BJ (cell line): ENCODE measurements around the gene OBSCN. TPM values are rescaled to one million over a fixed set of nuclear protein-coding genes. Genes with fewer than 3 reads are reported as not detected.

Experiments used
- CTCF ChIA-PET: fragments of 350-600 bp; formaldehyde crosslinking; extraction: SDS; loops from one replicate; lab custom pipeline; 2021; ENCODE audit warnings: antibody characterized with exemption, inconsistent platforms; lab: Yijun Ruan, JAX
- POLR2A ChIA-PET: fragments of 300-600 bp; sonication (Branson Sonifier 250); formaldehyde crosslinking; extraction: SDS; loops from one replicate; lab custom pipeline; 2021; ENCODE audit warnings: antibody characterized with exemption; lab: Charles Lee
- DNase-seq: peaks from one replicate; pipeline ENCODE4 v3.0.0-alpha.2; 2011; ENCODE audit warnings: low read depth
- H3K27me3 ChIP-seq: 2 replicates; pipeline ENCODE4 v1.6.0; 2011; ENCODE audit warnings: low read length; ENCODE audit not compliant: control insufficient read depth, insufficient read depth
- H3K36me3 ChIP-seq: 2 replicates; pipeline ENCODE4 v1.5.1; 2011; ENCODE audit warnings: low read length; ENCODE audit not compliant: control insufficient read depth, insufficient read depth
- H3K4me3 ChIP-seq: 2 replicates; pipeline ENCODE4 v1.5.1; 2011; ENCODE audit warnings: low read depth, mild to moderate bottlenecking, control low read depth, low read length
- polyA plus RNA-seq: library from polyadenylated mRNA; depleted of rRNA; stranded (reverse); fragments of >200 nt; gene quantifications from 2 replicates; pipeline ENCODE4 v1.2.3, GENCODE V29; 2011
- TF ChIP-seq, protein P1 (sequence below): IDR thresholded peaks from 2 replicates; pipeline ENCODE4 v1.5.1; 2011; ENCODE audit warnings: low read depth, mild to moderate bottlenecking, control low read depth, inconsistent platforms, low read length, moderate library complexity; ENCODE audit not compliant: insufficient read depth

Gene OBSCN
- polyA plus RNA-seq, 1 experiment: 2.9 TPM

DNA sequence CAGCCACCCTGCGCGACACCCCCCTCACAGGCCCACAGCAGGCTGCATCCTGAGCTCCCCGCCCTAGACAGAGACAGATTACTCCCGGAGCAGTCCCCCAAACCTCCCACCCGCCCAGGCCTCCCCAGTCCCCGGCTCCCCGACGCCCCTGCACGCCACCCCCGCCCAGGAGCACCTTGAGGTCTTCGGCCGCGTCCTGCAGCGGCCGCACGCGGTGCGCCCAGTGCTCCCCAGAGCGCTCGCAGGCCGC lies 198.1 kb downstream of the OBSCN start:
- Histone ChIP-seq H3K4me3 (peak overlapping the region; percentile 58), H3K27me3 (no peaks in the 10 kb centered on the region), H3K36me3 (peaks cover 16% of the 10 kb centered on the region)
- TF ChIP-seq, protein P1, sequence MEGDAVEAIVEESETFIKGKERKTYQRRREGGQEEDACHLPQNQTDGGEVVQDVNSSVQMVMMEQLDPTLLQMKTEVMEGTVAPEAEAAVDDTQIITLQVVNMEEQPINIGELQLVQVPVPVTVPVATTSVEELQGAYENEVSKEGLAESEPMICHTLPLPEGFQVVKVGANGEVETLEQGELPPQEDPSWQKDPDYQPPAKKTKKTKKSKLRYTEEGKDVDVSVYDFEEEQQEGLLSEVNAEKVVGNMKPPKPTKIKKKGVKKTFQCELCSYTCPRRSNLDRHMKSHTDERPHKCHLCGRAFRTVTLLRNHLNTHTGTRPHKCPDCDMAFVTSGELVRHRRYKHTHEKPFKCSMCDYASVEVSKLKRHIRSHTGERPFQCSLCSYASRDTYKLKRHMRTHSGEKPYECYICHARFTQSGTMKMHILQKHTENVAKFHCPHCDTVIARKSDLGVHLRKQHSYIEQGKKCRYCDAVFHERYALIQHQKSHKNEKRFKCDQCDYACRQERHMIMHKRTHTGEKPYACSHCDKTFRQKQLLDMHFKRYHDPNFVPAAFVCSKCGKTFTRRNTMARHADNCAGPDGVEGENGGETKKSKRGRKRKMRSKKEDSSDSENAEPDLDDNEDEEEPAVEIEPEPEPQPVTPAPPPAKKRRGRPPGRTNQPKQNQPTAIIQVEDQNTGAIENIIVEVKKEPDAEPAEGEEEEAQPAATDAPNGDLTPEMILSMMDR: no peak
- ChIA-PET POLR2A (no interaction called here), CTCF (interaction anchor here (1.2 to 2.4 kb wide), 2 partner anchors 11 to 276 kb away, joined by 5 to 21 read pairs; no protein-coding TSS in a partner anchor)
- no peak for DNase-seq

DNA sequence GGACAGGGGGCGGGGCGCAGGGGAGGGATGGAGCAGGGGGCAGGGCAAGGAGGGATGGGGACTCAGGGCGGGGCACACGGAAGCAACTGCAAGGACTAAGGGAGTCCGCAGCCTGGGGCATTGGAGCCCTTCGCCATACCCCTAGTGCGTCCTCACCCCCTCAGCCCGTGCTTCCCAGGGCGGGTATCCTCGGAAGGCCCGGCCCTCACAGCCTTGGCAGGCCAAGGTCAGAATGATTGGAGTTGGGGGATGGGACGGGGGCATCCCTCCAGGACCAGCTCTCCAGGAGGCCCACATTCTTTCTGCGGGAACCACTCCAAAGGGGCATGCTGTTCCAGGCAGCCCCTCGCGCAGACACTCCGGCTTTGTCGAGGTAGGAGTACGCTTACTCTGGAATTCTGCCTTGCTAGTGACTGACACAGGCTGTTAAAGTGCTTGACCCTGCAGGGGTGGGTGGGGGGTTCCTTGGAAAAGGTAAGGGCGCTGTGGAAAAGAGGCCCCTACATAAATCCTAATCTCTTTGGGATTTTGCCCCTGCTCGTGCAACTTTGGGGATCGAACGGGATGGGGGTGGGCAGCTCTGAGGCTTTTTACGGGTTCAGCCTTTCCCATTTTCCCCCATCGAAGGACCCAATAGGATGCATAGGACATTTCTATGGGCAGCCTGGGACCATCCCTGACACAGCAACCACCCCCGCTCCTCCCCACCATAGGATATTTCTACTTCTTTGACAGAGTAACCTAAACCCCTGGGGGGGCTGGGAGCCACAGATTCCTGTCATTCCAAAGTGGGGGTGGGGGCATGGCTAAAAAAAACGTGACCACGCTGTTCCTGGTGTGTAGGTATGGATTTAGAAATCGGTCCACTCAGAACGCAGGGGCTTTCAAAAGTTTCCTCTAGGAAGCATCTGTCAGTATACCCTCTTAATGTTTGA lies 199.5 kb downstream of the OBSCN start:
- H3K4me3 ChIP-seq: peak overlapping the region; percentile 58
- H3K27me3 ChIP-seq: no peaks in the 10 kb centered on the region
- ChIA-PET CTCF (no interaction called here), POLR2A (interaction anchor here (0.7 kb wide), 2 partner anchors 14 to 297 kb away, joined by 12 to 21 read pairs; no protein-coding TSS in a partner anchor)
- H3K36me3 ChIP-seq: peaks cover 13% of the 10 kb centered on the region
- TF ChIP-seq, protein P1: no peak
- no peak for DNase-seq

DNA sequence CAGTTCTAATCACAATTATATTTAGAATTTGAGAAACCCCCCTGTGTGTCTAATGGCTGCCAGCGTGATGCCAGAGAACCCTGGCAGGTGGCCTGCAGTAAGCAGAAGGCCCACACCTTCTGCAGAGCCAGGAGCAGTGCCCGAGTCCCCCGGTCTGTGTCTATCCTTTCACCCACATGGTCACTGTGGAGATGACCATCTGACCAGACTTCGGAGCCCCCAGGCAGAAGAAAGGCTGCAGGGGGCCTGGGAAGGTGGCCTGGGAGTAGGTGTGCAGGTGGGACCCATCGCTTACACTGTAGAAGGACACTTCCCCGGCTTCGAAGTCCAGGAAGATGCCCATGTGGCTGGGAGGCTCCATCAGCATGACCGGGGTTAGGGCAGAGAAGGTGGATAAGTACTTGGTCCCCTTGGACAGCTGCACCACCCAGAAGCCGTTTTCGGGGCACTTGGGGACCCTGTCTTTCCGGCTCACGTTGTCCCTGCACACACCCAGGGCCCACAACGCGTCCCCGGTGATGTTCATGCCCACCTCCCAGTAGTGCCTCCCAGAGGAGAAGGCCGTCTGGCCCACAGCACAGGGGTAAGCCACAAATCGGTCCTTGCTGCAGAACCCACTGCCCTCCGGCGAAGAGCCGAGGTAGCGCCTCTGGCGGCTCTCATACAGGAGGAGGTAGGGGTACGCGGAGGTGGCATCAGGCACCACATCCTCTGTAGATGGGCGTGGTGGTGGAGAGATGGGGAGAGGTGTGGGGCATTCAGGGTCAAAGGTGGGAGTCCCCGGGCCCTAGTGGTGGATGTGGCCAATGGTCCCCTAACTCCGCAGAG lies 200.4 kb downstream of the OBSCN start:
- peak overlapping the region; percentile 58 for H3K4me3 ChIP-seq
- H3K36me3 ChIP-seq: peaks cover 11% of the 10 kb centered on the region
- POLR2A ChIA-PET: no interaction called here
- TF ChIP-seq, protein P1: no peak
- H3K27me3 ChIP-seq: no peaks in the 10 kb centered on the region
- DNase-seq: no peak
- CTCF ChIA-PET: no interaction called here

DNA sequence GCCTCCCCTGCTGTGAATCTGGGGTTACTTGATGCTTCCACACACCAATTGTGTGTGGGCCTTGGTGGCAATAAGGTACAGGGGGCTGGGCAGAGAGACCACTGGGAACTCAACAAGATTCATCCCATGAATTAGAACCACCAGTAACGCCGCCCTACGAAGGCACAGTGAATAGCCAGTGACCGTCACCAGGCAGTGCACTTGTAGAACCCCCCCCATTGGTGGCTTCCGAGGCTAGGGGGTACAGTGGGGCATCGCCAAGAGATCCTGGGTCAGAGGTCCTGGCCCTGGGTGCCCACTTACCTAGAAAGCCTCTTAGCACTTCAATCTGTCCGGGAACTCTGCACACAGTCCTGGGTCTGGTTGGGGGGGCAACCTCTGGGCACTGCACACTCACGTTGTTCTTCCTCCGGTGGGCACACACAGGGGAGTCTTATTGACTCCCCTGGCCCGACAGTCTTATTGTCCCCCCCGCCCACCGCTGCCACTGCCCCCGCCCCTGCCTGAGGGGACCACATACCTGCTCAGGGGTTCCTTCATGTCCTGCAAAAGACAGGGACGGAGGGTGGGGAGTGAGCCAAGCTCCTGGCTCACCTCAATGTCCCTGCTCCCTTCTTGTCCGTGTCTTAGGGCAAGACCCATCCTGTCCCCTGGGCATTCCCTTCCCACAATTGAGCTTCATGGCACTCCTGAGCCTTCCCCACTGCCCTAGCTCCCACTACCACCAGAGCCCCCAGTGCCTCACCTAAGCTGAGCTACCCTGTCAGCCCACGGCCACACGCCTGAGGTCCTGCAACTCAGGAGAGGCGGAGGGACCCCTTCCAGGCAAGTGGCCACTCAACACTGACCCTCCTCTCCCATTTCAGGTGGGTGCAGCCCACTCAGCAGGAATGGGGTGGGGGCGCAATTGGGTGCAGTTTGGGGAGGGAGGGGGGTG lies 201.3 kb downstream of the OBSCN start:
- H3K27me3 ChIP-seq: no peaks in the 10 kb centered on the region
- DNase-seq: no peak
- peaks cover 9% of the 10 kb centered on the region for H3K36me3 ChIP-seq
- H3K4me3 ChIP-seq: no peak overlapping the region
- ChIA-PET POLR2A (no interaction called here), CTCF (interaction anchor here (0.9 to 1.0 kb wide), 2 partner anchors 11 to 278 kb away, joined by 3 read pairs; no protein-coding TSS in a partner anchor)
- TF ChIP-seq, protein P1: no peak
